Endothelial cell of hepatic sinusoid (primary cell): Measurements from ENCODE around the gene CPEB1.

Experiments
- in situ Hi-C: cut with HindIII; loops from 2 replicates; pipeline ENCODE4 v1.10.0; 2017; ENCODE audit warnings: low sequenced_read_pairs

The CPEB1 gene

GRCh38 chr15:82599862-82600261, 47.3 kb downstream of the CPEB1 start:
- in situ Hi-C loops, result no loop called here

GRCh38 chr15:82597815-82598214, 49.3 kb downstream of the CPEB1 start:
- in situ Hi-C loops, result no loop called here

- in situ Hi-C loops, result no loop called here
Observed at GRCh38 chr15:82595766-82596165, 51.4 kb downstream of the CPEB1 start.

GRCh38 chr15:82595203-82595602, 52.0 kb downstream of the CPEB1 start:
- in situ Hi-C loops, result no loop called here

GRCh38 chr15:82587805-82588204, 59.4 kb downstream of the CPEB1 start:
- in situ Hi-C loops, result no loop called here

GRCh38 chr15:82585072-82585471, 62.1 kb downstream of the CPEB1 start:
- in situ Hi-C loops, result no loop called here

GRCh38 chr15:82580713-82581112, 66.5 kb downstream of the CPEB1 start:
- in situ Hi-C loops, result no loop called here

GRCh38 chr15:82575335-82575734, 71.8 kb downstream of the CPEB1 start:
- in situ Hi-C loops, result no loop called here

- in situ Hi-C loops, result no loop called here
Observed at GRCh38 chr15:82572986-82573385, 74.2 kb downstream of the CPEB1 start.

GRCh38 chr15:82572311-82572710, 74.9 kb downstream of the CPEB1 start:
- in situ Hi-C loops, result no loop called here

GRCh38 chr15:82571722-82572222, 75.4 kb downstream of the CPEB1 start:
- in situ Hi-C loops, result no loop called here

GRCh38 chr15:82570721-82571508, 76.2 kb downstream of the CPEB1 start:
- in situ Hi-C loops, result no loop called here

GRCh38 chr15:82569834-82570233, 77.3 kb downstream of the CPEB1 start:
- in situ Hi-C loops, result no loop called here

GRCh38 chr15:82568986-82569385, 78.2 kb downstream of the CPEB1 start:
- in situ Hi-C loops, result no loop called here

GRCh38 chr15:82567661-82568060, 79.5 kb downstream of the CPEB1 start:
- in situ Hi-C loops, result no loop called here

- in situ Hi-C loops, result no loop called here
Observed at GRCh38 chr15:82566690-82567089, 80.5 kb downstream of the CPEB1 start.

GRCh38 chr15:82558502-82558901, 88.7 kb downstream of the CPEB1 start:
- in situ Hi-C loops, result no loop called here

- in situ Hi-C loops, result no loop called here
Observed at GRCh38 chr15:82556315-82557035, 90.7 kb downstream of the CPEB1 start.

- in situ Hi-C loops, result no loop called here
Observed at GRCh38 chr15:82554849-82555248, 92.3 kb downstream of the CPEB1 start.

GRCh38 chr15:82554351-82554750, 92.8 kb downstream of the CPEB1 start:
- in situ Hi-C loops, result no loop called here

GRCh38 chr15:82553846-82554245, 93.3 kb downstream of the CPEB1 start:
- in situ Hi-C loops, result no loop called here

GRCh38 chr15:82552861-82553260, 94.3 kb downstream of the CPEB1 start:
- in situ Hi-C loops, result no loop called here
